Mesenchymal stem cell (in vitro differentiated cells and primary cell): ENCODE data around the gene ABHD2.

Experiments
- DNase-seq: peaks from one replicate; pipeline ENCODE4 v3.0.0-alpha.2; 2013
- H2AFZ ChIP-seq: one replicate; pipeline ENCODE4 v1.6.1; 2013; ENCODE audit warnings: low read depth, mild to moderate bottlenecking, control low read depth, inconsistent platforms, low read length, moderate library complexity
- H2AK5ac ChIP-seq: 2 replicates; pipeline ENCODE4 v1.6.1; 2013; ENCODE audit warnings: low read length, moderate library complexity, mild to moderate bottlenecking, inconsistent platforms; ENCODE audit not compliant: severe bottlenecking
- H2BK120ac ChIP-seq: one replicate; pipeline ENCODE4 v1.6.1; 2013; ENCODE audit warnings: low read depth, mild to moderate bottlenecking, inconsistent platforms, low read length, moderate library complexity
- H2BK12ac ChIP-seq, 2 experiments: one replicate each; pipeline ENCODE4 v1.6.1; 2013; ENCODE audit warnings: inconsistent platforms in 2 of 2, low read length in 2 of 2, mild to moderate bottlenecking in 2 of 2, moderate library complexity in 2 of 2, control low read depth in 1 of 2
- H2BK15ac ChIP-seq: one replicate; pipeline ENCODE4 v1.6.1; 2013; ENCODE audit warnings: mild to moderate bottlenecking, low read depth, inconsistent platforms; ENCODE audit not compliant: poor library complexity, severe bottlenecking
- H2BK5ac ChIP-seq: 2 replicates; pipeline ENCODE4 v1.6.1; 2013; ENCODE audit warnings: low read depth, mild to moderate bottlenecking, low read length, control low read depth, inconsistent platforms; ENCODE audit not compliant: poor library complexity, severe bottlenecking
- H3K14ac ChIP-seq, 2 experiments: one replicate each; pipeline ENCODE4 v1.6.1; 2013; ENCODE audit warnings: inconsistent platforms in 2 of 2, low read length in 2 of 2, control low read depth in 1 of 2, mild to moderate bottlenecking in 1 of 2, moderate library complexity in 1 of 2
- H3K18ac ChIP-seq, 2 experiments: one replicate each; pipeline ENCODE4 v1.6.1; 2013; ENCODE audit warnings: inconsistent platforms in 2 of 2, low read length in 2 of 2, control low read depth in 1 of 2, low read depth in 1 of 2, mild to moderate bottlenecking in 1 of 2
- H3K23ac ChIP-seq, 2 experiments: one replicate each; pipeline ENCODE4 v1.6.1; 2013; ENCODE audit warnings: inconsistent platforms in 2 of 2, low read length in 2 of 2, mild to moderate bottlenecking in 2 of 2, moderate library complexity in 2 of 2, control low read depth in 1 of 2
- H3K27ac ChIP-seq: 2 replicates; pipeline ENCODE4 v1.5.1; 2013; ENCODE audit warnings: mild to moderate bottlenecking, moderate library complexity, low read length, control low read depth, inconsistent platforms; ENCODE audit not compliant: poor library complexity, severe bottlenecking
- H3K27me3 ChIP-seq, 2 experiments: 2 replicates each; pipeline versions ENCODE4 v1.6.1 to v1.7.0; 2013; ENCODE audit warnings: low read length in 2 of 2, mild to moderate bottlenecking in 2 of 2, moderate library complexity in 2 of 2, control low read depth in 1 of 2, inconsistent platforms in 1 of 2; ENCODE audit not compliant: control insufficient read depth in 1 of 2, insufficient read depth in 1 of 2
- H3K36me3 ChIP-seq, 2 experiments: 2 replicates each; pipeline versions ENCODE4 v1.6.1 to v1.7.0; 2013; ENCODE audit warnings: low read length in 2 of 2, control low read depth in 1 of 2, inconsistent platforms in 1 of 2, low read depth in 1 of 2, mild to moderate bottlenecking in 1 of 2; ENCODE audit not compliant: insufficient read depth in 2 of 2, control insufficient read depth in 1 of 2
- H3K4ac ChIP-seq, 2 experiments: one replicate each; pipeline ENCODE4 v1.6.1; 2013; ENCODE audit warnings: inconsistent platforms in 2 of 2, low read length in 2 of 2, mild to moderate bottlenecking in 2 of 2, moderate library complexity in 2 of 2, control low read depth in 1 of 2, low read depth in 1 of 2
- H3K4me1 ChIP-seq: 2 replicates; pipeline ENCODE4 v1.6.1; 2013; ENCODE audit warnings: low read depth, low read length, control low read depth; ENCODE audit not compliant: control insufficient read depth, insufficient read depth
- H3K4me2 ChIP-seq: 2 replicates; pipeline ENCODE4 v1.6.1; 2013; ENCODE audit warnings: low read length, mild to moderate bottlenecking, inconsistent platforms; ENCODE audit not compliant: poor library complexity, severe bottlenecking
- H3K4me3 ChIP-seq, 2 experiments: 2 replicates each; pipeline versions ENCODE4 v1.5.1 to v1.7.0; 2013; ENCODE audit warnings: low read length in 2 of 2, mild to moderate bottlenecking in 2 of 2, control low read depth in 1 of 2, low read depth in 1 of 2; ENCODE audit not compliant: insufficient read depth in 1 of 2
- H3K79me1 ChIP-seq: replicated peaks from 2 replicates; pipeline ENCODE4 v1.6.1; 2013; ENCODE audit warnings: mild to moderate bottlenecking, control low read depth, low read length, inconsistent platforms; ENCODE audit not compliant: poor library complexity, severe bottlenecking
- H3K9ac ChIP-seq: 2 replicates; pipeline ENCODE4 v1.7.0; 2013; ENCODE audit warnings: mild to moderate bottlenecking, low read length, moderate library complexity
- H3K9me3 ChIP-seq: 2 replicates; pipeline ENCODE4 v1.7.0; 2013; ENCODE audit warnings: mild to moderate bottlenecking, low read length; ENCODE audit not compliant: control insufficient read depth
- H4K8ac ChIP-seq: one replicate; pipeline ENCODE4 v1.6.1; 2013; ENCODE audit warnings: inconsistent platforms, mild to moderate bottlenecking, low read length, moderate library complexity
- H4K91ac ChIP-seq: one replicate; pipeline ENCODE4 v1.6.1; 2013; ENCODE audit warnings: mild to moderate bottlenecking, low read length, inconsistent platforms
- WGBS: methylation state at CpG from one replicate; pipeline ENCODE4 v1.1.7; 2013; ENCODE audit warnings: mixed read lengths; 5-methylcytosine and 5-hydroxymethylcytosine counted together

Gene ABHD2

GRCh38 chr15:89198196-89198595 is 109.9 kb downstream of the ABHD2 start:
- H3K4ac ChIP-seq: no peak overlapping the region
- H2AFZ ChIP-seq: no peak overlapping the region
- H2AK5ac ChIP-seq: no peak overlapping the region
- H3K9ac ChIP-seq: no peak overlapping the region
- no peak overlapping the region for H3K23ac ChIP-seq
- H2BK15ac ChIP-seq: no peak overlapping the region
- no peaks in the 10 kb centered on the region for H3K79me1 ChIP-seq
- DNase-seq: no peak
- no peak overlapping the region for H3K18ac ChIP-seq
- H3K4me1 ChIP-seq: peaks cover 3% of the 10 kb centered on the region
- no peak overlapping the region for H3K4me2 ChIP-seq
- H3K27ac ChIP-seq: no peak overlapping the region
- no peak overlapping the region for H3K4me3 ChIP-seq
- peaks cover 33 to 76% of the 10 kb centered on the region in 2 experiments for H3K36me3 ChIP-seq
- H2BK5ac ChIP-seq: no peak overlapping the region
- no peak overlapping the region for H2BK120ac ChIP-seq
- no peak overlapping the region for H4K8ac ChIP-seq
- H2BK12ac ChIP-seq: no peak overlapping the region
- H4K91ac ChIP-seq: no peak overlapping the region
- no peaks in the 10 kb centered on the region for H3K27me3 ChIP-seq
- WGBS: 83% methylated on average over 2 of the region's 2 CpGs
- H3K9me3 ChIP-seq: no peaks in the 10 kb centered on the region
- no peak overlapping the region for H3K14ac ChIP-seq

- peaks cover 27 to 71% of the 10 kb centered on the region in 2 experiments for H3K36me3 ChIP-seq
- H3K9ac ChIP-seq: no peak overlapping the region
- no peak overlapping the region for H4K91ac ChIP-seq
- no peak overlapping the region for H2BK5ac ChIP-seq
- peaks cover 0 to 4% of the 10 kb centered on the region in 2 experiments for H3K27me3 ChIP-seq
- H2BK120ac ChIP-seq: no peak overlapping the region
- no peak overlapping the region for H2BK15ac ChIP-seq
- no peak overlapping the region for H4K8ac ChIP-seq
- no peak overlapping the region for H2AFZ ChIP-seq
- H3K79me1 ChIP-seq: no peaks in the 10 kb centered on the region
- H3K23ac ChIP-seq: no peak overlapping the region
- peaks cover 3% of the 10 kb centered on the region for H3K4me1 ChIP-seq
- H3K14ac ChIP-seq: no peak overlapping the region
- WGBS: 93% methylated on average over 3 of the region's 3 CpGs
- no peaks in the 10 kb centered on the region for H3K9me3 ChIP-seq
- H2AK5ac ChIP-seq: no peak overlapping the region
- no peak for DNase-seq
- H3K18ac ChIP-seq: no peak overlapping the region
- H3K4me2 ChIP-seq: no peak overlapping the region
- H2BK12ac ChIP-seq: no peak overlapping the region
- no peak overlapping the region for H3K4me3 ChIP-seq
- no peak overlapping the region for H3K4ac ChIP-seq
- no peak overlapping the region for H3K27ac ChIP-seq
These were observed 110.7 kb downstream of the ABHD2 start for GRCh38 chr15:89198934-89199333.

- H4K8ac ChIP-seq: no peak overlapping the region
- H3K9ac ChIP-seq: no peak overlapping the region
- H3K36me3 ChIP-seq: peaks cover 25 to 62% of the 10 kb centered on the region in 2 experiments
- no peak overlapping the region for H2BK5ac ChIP-seq
- peaks cover 0 to 8% of the 10 kb centered on the region in 2 experiments for H3K27me3 ChIP-seq
- H3K4me1 ChIP-seq: peaks cover 3% of the 10 kb centered on the region
- H3K79me1 ChIP-seq: no peaks in the 10 kb centered on the region
- H3K4ac ChIP-seq: no peak overlapping the region
- no peak overlapping the region for H3K4me3 ChIP-seq
- no peak overlapping the region for H3K4me2 ChIP-seq
- H2BK120ac ChIP-seq: no peak overlapping the region
- no peaks in the 10 kb centered on the region for H3K9me3 ChIP-seq
- H2AK5ac ChIP-seq: no peak overlapping the region
- no peak overlapping the region for H3K27ac ChIP-seq
- no peak for DNase-seq
- H2AFZ ChIP-seq: no peak overlapping the region
- WGBS: 19% methylated on average over 2 of the region's 6 CpGs
- no peak overlapping the region for H2BK12ac ChIP-seq
- no peak overlapping the region for H4K91ac ChIP-seq
- H3K14ac ChIP-seq: no peak overlapping the region
- no peak overlapping the region for H2BK15ac ChIP-seq
- no peak overlapping the region for H3K18ac ChIP-seq
- no peak overlapping the region for H3K23ac ChIP-seq
These were observed 111.5 kb downstream of the ABHD2 start for GRCh38 chr15:89199746-89200145.

- no peak overlapping the region for H3K18ac ChIP-seq
- WGBS: 97% methylated on average over 10 of the region's 12 CpGs
These were observed 111.9 kb downstream of the ABHD2 start for GRCh38 chr15:89200182-89200581.

More at GRCh38 chr15:89200182-89200581, 111.9 kb downstream of the ABHD2 start:
- no peak overlapping the region for H3K14ac ChIP-seq
- no peak overlapping the region for H2BK120ac ChIP-seq
- no peak overlapping the region for H2AK5ac ChIP-seq
- H2AFZ ChIP-seq: no peak overlapping the region
- peaks cover 3% of the 10 kb centered on the region for H3K4me1 ChIP-seq
- no peak overlapping the region for H3K4me2 ChIP-seq
- H3K9me3 ChIP-seq: no peaks in the 10 kb centered on the region
- H3K36me3 ChIP-seq: peaks cover 21 to 58% of the 10 kb centered on the region in 2 experiments
- H4K91ac ChIP-seq: no peak overlapping the region
- no peak overlapping the region for H3K4me3 ChIP-seq
- H3K27me3 ChIP-seq: peaks cover 0 to 9% of the 10 kb centered on the region in 2 experiments
- H3K23ac ChIP-seq: no peak overlapping the region
- no peak overlapping the region for H2BK5ac ChIP-seq
- no peak for DNase-seq
- no peak overlapping the region for H4K8ac ChIP-seq
- no peak overlapping the region for H2BK15ac ChIP-seq
- H3K4ac ChIP-seq: no peak overlapping the region
- H3K27ac ChIP-seq: no peak overlapping the region
- no peak overlapping the region for H3K9ac ChIP-seq
- no peaks in the 10 kb centered on the region for H3K79me1 ChIP-seq
- no peak overlapping the region for H2BK12ac ChIP-seq
